SKM-1 (cell line): ENCODE measurements around the gene POLR1D.

Source experiments
- DNase-seq: peaks from one replicate; lab custom pipeline; 2025; ENCODE audit not compliant: unreplicated experiment; lab: John Stamatoyannopoulos, UW

Gene POLR1D

DNA sequence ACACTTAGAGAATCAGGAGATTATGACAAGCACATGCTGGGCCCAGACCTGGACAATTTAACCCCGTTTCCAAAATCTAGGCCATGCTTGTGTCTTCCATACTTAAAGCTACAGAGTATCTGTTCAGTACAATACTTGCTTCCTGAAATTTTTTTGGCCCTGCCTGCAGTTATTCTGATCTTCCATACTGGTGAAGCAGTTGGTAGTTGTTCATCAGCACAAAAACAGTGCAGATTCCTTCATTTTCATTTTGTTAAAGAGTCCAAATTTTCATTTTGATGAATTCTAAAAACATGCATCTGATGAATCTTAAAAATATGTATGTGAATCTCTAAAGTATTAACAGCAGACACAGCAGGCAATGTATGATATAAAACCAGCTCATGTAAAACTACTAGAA lies 49.2 kb downstream of the POLR1D start:
- no peak for DNase-seq

DNA sequence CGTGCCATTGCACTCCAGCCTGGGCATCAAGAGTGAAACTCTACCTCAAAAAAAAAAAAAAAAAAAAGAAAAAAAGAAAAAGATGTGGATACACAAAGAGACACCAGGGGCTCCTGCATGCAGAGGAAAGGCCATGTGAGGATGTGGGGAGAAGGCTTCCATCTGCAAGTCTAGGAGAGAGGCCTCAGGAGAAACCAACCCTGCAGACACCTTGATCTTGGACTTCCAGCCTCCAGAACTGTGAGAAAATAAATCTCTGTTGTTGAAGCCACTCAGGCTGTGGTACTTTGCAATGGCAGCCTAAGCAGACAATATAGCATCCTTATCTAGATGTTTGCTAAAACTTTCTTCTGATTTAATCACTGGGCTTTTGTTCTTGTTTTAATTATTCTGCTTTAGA lies 50.3 kb downstream of the POLR1D start:
- no peak for DNase-seq
